ENCODE data around the gene MPG. TPM values are rescaled to one million over a fixed set of nuclear protein-coding genes. Genes with fewer than 3 reads are reported as not detected.

MPG gene
- total and polyA plus RNA-seq, 7 donors = 52.2 to 118 (median 74.3) TPM

GRCh38 chr16:62968-63391, 15.0 kb upstream of the MPG start:
- no peak for DNase-seq
- 96 to 97% methylated on average over 21 of the region's 21 CpGs for WGBS, 2 donors
- H3K27me3 ChIP-seq = no peaks in the 10 kb centered on the region
- H3K36me3 ChIP-seq = peaks cover 16 to 68% (median 52%) of the 10 kb centered on the region in 4 donors
- peaks cover 0 to 23% (median 18%) of the 10 kb centered on the region in 4 donors for H3K4me1 ChIP-seq
- intact Hi-C loops (cut with DNase I) = no loop called here
- H3K27ac ChIP-seq = no peak overlapping the region
- TF ChIP-seq POLR2AphosphoS5 (IDR thresholded peaks at IDR 0.05) (no peak), POLR2A (IDR thresholded peaks at IDR 0.05) (no peak), CTCF (IDR thresholded peaks at IDR 0.05) (no peak), EP300 (IDR thresholded peaks at IDR 0.05) (no peak)
- no peak overlapping the region for H3K4me3 ChIP-seq
- no peaks in the 10 kb centered on the region for H3K9me3 ChIP-seq

- peaks cover 16 to 63% (median 50%) of the 10 kb centered on the region in 4 donors for H3K36me3 ChIP-seq
- no peak for TF ChIP-seq EP300 (IDR thresholded peaks at IDR 0.05)
- no peaks in the 10 kb centered on the region for H3K27me3 ChIP-seq
- H3K4me3 ChIP-seq = no peak overlapping the region
- no peak for DNase-seq
- WGBS, 2 donors = 96% methylated on average over 16 of the region's 16 CpGs
- H3K27ac ChIP-seq = no peak overlapping the region
- intact Hi-C loops (cut with DNase I) = no loop called here
- no peaks in the 10 kb centered on the region for H3K9me3 ChIP-seq
- H3K4me1 ChIP-seq = peaks cover 0 to 28% (median 21%) of the 10 kb centered on the region in 4 donors
These were observed 14.6 kb upstream of the MPG start for GRCh38 chr16:63466-63865.

DNA sequence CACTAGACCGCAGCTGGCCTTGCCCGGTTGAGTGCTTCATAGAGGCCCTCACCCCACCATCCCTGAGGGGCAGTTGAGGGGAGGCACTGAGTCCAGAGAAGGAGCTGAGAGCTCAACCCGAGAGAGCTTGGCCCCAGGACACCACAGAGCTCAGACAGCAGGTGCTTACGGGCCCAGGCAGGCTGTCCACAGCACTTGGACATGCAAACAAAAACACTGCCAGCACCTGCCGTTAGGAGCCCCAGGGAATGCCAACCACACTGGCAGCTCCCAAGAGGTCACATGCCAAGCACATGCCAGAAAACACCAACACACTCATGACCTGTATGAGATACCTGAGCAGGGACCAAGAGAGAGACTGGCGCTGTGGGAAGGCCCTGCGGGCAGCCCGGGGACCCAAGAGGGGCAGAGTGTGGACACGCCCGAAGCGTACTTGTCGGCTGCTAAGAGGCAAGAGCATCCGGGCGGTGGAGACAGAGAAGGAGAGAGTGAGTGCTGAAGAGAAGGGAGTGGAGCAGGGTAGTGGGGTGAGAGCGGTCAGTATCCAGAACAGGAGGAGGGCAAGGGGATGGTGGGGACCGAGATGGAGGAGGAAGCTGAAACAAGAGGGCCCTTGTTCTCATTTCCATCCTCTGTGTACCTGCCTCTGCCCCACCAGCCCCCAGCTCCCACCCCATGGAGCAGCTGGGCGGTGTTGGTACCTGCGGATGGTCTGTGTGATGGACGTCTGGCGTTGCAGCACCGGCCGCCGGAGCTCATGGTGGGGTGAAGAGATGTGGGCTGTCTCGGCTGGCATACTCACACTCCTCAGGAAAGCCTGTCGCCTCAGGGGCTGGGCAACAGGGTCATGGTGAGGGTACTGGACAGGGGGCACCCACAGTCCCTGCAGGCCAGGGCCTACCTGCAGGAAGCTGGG, 13.8 kb upstream of the MPG start:
- H3K9me3 ChIP-seq = no peaks in the 10 kb centered on the region
- peaks cover 0 to 36% (median 27%) of the 10 kb centered on the region in 4 donors for H3K4me1 ChIP-seq
- H3K36me3 ChIP-seq = peaks cover 16 to 55% (median 43%) of the 10 kb centered on the region in 4 donors
- intact Hi-C loops (cut with DNase I) = no loop called here
- WGBS, 2 donors = 91 to 92% methylated on average over 25 of the region's 25 CpGs
- H3K4me3 ChIP-seq = no peak overlapping the region
- no peak for TF ChIP-seq POLR2AphosphoS5 (IDR thresholded peaks at IDR 0.05)
- H3K27me3 ChIP-seq = no peaks in the 10 kb centered on the region
- H3K27ac ChIP-seq = no peak overlapping the region
- peak; percentile 55 for DNase-seq

- no peak overlapping the region for H3K4me3 ChIP-seq
- no peaks in the 10 kb centered on the region for H3K27me3 ChIP-seq
- peaks cover 0 to 42% (median 32%) of the 10 kb centered on the region in 4 donors for H3K4me1 ChIP-seq
- DNase-seq = no peak
- TF ChIP-seq CTCF (IDR thresholded peaks at IDR 0.05) = no peak
- TF ChIP-seq POLR2AphosphoS5 (IDR thresholded peaks at IDR 0.05) = no peak
- no peak for TF ChIP-seq EP300 (IDR thresholded peaks at IDR 0.05)
- no peak for TF ChIP-seq POLR2A (IDR thresholded peaks at IDR 0.05)
- peaks cover 16 to 49% (median 38%) of the 10 kb centered on the region in 4 donors for H3K36me3 ChIP-seq
- no peaks in the 10 kb centered on the region for H3K9me3 ChIP-seq
- no peak overlapping the region for H3K27ac ChIP-seq
- intact Hi-C loops (cut with DNase I) = loop anchor here (1.0 kb wide), 1 partner anchor 32 kb away; no protein-coding TSS in a partner anchor
- WGBS, 2 donors = 79 to 92% methylated on average over 9 of the region's 9 CpGs
These were observed 13.1 kb upstream of the MPG start for GRCh38 chr16:64914-65255.

DNA sequence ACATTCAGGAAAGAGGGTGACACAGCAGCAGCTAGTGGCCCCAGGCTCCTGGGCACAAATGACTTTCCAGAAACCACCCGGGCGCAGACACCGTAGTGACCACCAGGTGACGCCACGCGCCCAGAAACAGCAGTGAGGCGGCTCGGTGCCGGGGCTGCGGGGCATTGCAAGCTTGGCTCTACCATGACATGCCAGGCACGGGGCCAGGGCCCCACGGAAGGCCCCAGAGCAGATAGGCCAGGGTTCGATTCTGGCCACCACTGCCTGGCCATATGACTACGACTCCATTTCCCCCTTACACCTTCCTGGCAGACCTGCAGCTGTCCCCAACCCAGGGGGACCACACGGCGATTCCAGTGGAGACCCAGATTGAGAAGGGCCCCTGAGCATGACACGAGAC, 12.3 kb upstream of the MPG start:
- intact Hi-C loops (cut with DNase I) = loop anchor here (1.0 kb wide), 1 partner anchor 32 kb away; no protein-coding TSS in a partner anchor
- H3K27ac ChIP-seq = peak overlapping the region in 1 of 4 donors; percentile 61

More for the DNA sequence above, 12.3 kb upstream of the MPG start:
- peaks cover 0 to 50% (median 40%) of the 10 kb centered on the region in 4 donors for H3K4me1 ChIP-seq
- peaks cover 16 to 40% (median 31%) of the 10 kb centered on the region in 4 donors for H3K36me3 ChIP-seq
- H3K4me3 ChIP-seq = no peak overlapping the region
- no peak for TF ChIP-seq EP300 (IDR thresholded peaks at IDR 0.05)
- peak in 2 of 4 donors; percentile 39 to 45 for TF ChIP-seq POLR2AphosphoS5 (IDR thresholded peaks at IDR 0.05)
- TF ChIP-seq POLR2A (IDR thresholded peaks at IDR 0.05) = no peak
- peak; percentile 95 to 98 (median 97) for TF ChIP-seq CTCF (IDR thresholded peaks at IDR 0.05)
- WGBS, 2 donors = 12 to 18% methylated on average over 17 of the region's 17 CpGs
- peak; percentile 90 for DNase-seq
- H3K27me3 ChIP-seq = no peaks in the 10 kb centered on the region
- H3K9me3 ChIP-seq = no peaks in the 10 kb centered on the region

Data from sigmoid colon (tissue), 7 donors.